Measurements from ENCODE around the gene ACER3.
A peak's percentile ranks its signal among the peaks of the same experiment; 100 is the strongest.
"Not testable (repeated sequence)": the region's sequence is repeated elsewhere in the genome, so short reads cannot be mapped to it uniquely, and the experiment has no call there.

ACER3 gene

GRCh38 chr11:77044886-77045285 is 184.2 kb downstream of the ACER3 start:
- TF ChIP-seq, protein P1, sequence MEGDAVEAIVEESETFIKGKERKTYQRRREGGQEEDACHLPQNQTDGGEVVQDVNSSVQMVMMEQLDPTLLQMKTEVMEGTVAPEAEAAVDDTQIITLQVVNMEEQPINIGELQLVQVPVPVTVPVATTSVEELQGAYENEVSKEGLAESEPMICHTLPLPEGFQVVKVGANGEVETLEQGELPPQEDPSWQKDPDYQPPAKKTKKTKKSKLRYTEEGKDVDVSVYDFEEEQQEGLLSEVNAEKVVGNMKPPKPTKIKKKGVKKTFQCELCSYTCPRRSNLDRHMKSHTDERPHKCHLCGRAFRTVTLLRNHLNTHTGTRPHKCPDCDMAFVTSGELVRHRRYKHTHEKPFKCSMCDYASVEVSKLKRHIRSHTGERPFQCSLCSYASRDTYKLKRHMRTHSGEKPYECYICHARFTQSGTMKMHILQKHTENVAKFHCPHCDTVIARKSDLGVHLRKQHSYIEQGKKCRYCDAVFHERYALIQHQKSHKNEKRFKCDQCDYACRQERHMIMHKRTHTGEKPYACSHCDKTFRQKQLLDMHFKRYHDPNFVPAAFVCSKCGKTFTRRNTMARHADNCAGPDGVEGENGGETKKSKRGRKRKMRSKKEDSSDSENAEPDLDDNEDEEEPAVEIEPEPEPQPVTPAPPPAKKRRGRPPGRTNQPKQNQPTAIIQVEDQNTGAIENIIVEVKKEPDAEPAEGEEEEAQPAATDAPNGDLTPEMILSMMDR (IDR thresholded peaks at IDR 0.05): no peak
- Histone ChIP-seq H3K4me3 (no peak overlapping the region), H3K27ac (no peak overlapping the region)
- DNase-seq (ENCODE audit: low spot score): no peak

DNA sequence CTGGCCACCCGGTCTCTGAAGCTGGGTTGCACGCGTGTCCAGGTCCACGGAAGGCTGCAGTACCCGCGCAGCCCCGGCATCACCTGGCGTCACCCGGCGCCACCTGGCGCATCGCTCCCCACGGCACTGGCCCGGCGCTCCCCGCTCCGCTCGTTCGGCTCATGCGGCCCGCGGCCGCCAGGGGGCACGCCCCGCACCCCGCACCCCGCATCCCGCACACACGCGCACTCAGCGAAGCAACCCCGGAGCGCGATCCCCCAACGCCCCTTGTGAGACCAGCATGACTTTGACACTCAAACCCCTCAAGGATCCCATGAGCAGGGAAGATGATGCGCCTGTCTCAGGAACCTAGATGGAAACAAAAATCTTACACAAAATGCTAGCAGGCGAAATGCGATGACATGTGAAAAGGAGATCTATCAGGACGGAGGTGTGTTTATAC is 185.4 kb downstream of the ACER3 start:
- DNase-seq (ENCODE audit: low spot score): no peak
- TF ChIP-seq, protein P1 (IDR thresholded peaks at IDR 0.05): peak; percentile 33
- no peak overlapping the region for H3K4me3 ChIP-seq
- H3K27ac ChIP-seq: no peak overlapping the region

GRCh38 chr11:77047007-77047927 is 186.5 kb downstream of the ACER3 start:
- TF ChIP-seq, protein P1 (IDR thresholded peaks at IDR 0.05): peak; percentile 70
- no peak for DNase-seq (ENCODE audit: low spot score)
- Histone ChIP-seq H3K27ac (peak overlapping the region in 1 of 2 donors; percentile 32), H3K4me3 (peak overlapping the region; percentile 67)

- not testable (repeated sequence) for H3K27ac ChIP-seq; DNase-seq (ENCODE audit: low spot score); H3K4me3 ChIP-seq
Observed at GRCh38 chr11:77047928-77048446, 187.3 kb downstream of the ACER3 start.

GRCh38 chr11:77049026-77049425 is 188.3 kb downstream of the ACER3 start:
- Histone ChIP-seq H3K4me3 (no peak overlapping the region), H3K27ac (no peak overlapping the region)
- no peak for DNase-seq (ENCODE audit: low spot score)
- TF ChIP-seq, protein P1 (IDR thresholded peaks at IDR 0.05): no peak

- DNase-seq (ENCODE audit: low spot score): no peak
- Histone ChIP-seq H3K27ac (no peak overlapping the region), H3K4me3 (no peak overlapping the region)
- TF ChIP-seq, protein P1 (IDR thresholded peaks at IDR 0.05): no peak
Observed at GRCh38 chr11:77051511-77051910, 190.8 kb downstream of the ACER3 start.

GRCh38 chr11:77052518-77052917 is 191.8 kb downstream of the ACER3 start:
- H3K27ac ChIP-seq: no peak overlapping the region
- TF ChIP-seq, protein P1 (IDR thresholded peaks at IDR 0.05): no peak
- no peak overlapping the region for H3K4me3 ChIP-seq
- no peak for DNase-seq (ENCODE audit: low spot score)

Data from coronary artery (tissue), 2 donors.